GM18951 (cell line): ENCODE measurements around the gene PLCD4.
A peak's percentile ranks its signal among the peaks of the same experiment; 100 is the strongest.

Experiments
- POLR2A ChIP-seq: IDR thresholded peaks from 4 replicates; pipeline ENCODE4 v1.6.1; 2011; ENCODE audit warnings: mild to moderate bottlenecking; ENCODE audit not compliant: insufficient read length, insufficient read depth; ENCODE audit errors: extremely low read depth
- in situ Hi-C: fragments of 300-500 bp; cut with MboI; formaldehyde crosslinking; loops from one replicate; pipeline ENCODE4 v1.12.0; 2022; ENCODE audit warnings: low sequenced_read_pairs, mixed read lengths, inconsistent platforms; ENCODE audit not compliant: unreplicated experiment

PLCD4 gene

GRCh38 chr2:218607436-218608115, at the start of gene PLCD4:
Gene PLCD4, plus strand, starts transcription at chr2:218607899. Its CDS starts 7,841 bp downstream, at chr2:218615740.
- in situ Hi-C loops = no loop called here
- no peak for TF ChIP-seq POLR2A

GRCh38 chr2:218557941-218558340, 49.8 kb upstream of the PLCD4 start:
- in situ Hi-C loops = no loop called here
- TF ChIP-seq POLR2A = no peak

GRCh38 chr2:218558986-218559385, 48.7 kb upstream of the PLCD4 start:
- TF ChIP-seq POLR2A = no peak
- in situ Hi-C loops = no loop called here

GRCh38 chr2:218564056-218564455, 43.6 kb upstream of the PLCD4 start:
- in situ Hi-C loops = no loop called here

GRCh38 chr2:218566296-218566695, 41.4 kb upstream of the PLCD4 start:
- in situ Hi-C loops = no loop called here
- TF ChIP-seq POLR2A = no peak

More at GRCh38 chr2:218564056-218564455, 43.6 kb upstream of the PLCD4 start:
- no peak for TF ChIP-seq POLR2A

GRCh38 chr2:218567797-218568189, 39.9 kb upstream of the PLCD4 start:
- no peak for TF ChIP-seq POLR2A
- in situ Hi-C loops = no loop called here

- in situ Hi-C loops = no loop called here
- peak; percentile 75 for TF ChIP-seq POLR2A
Observed at GRCh38 chr2:218568190-218569037, 39.3 kb upstream of the PLCD4 start, which contains the start of the genes CNOT9 and USP37. Gene CNOT9, plus strand, starts transcription at chr2:218568839. Its CDS starts 116 bp downstream, at chr2:218568955. Gene USP37, minus strand, starts transcription at chr2:218568351. Its CDS starts 9,698 bp downstream, at chr2:218558653.

- in situ Hi-C loops = no loop called here
- TF ChIP-seq POLR2A = no peak
Observed at GRCh38 chr2:218569038-218569431, 38.7 kb upstream of the PLCD4 start.

GRCh38 chr2:218569661-218570500, 37.8 kb upstream of the PLCD4 start:
- in situ Hi-C loops = no loop called here
- no peak for TF ChIP-seq POLR2A

GRCh38 chr2:218570850-218571249, 36.8 kb upstream of the PLCD4 start:
- no peak for TF ChIP-seq POLR2A
- in situ Hi-C loops = no loop called here

GRCh38 chr2:218576854-218577253, 30.8 kb upstream of the PLCD4 start:
- in situ Hi-C loops = no loop called here
- TF ChIP-seq POLR2A = no peak

GRCh38 chr2:218577482-218578220, 30.0 kb upstream of the PLCD4 start:
- in situ Hi-C loops = no loop called here

More at GRCh38 chr2:218577482-218578220, 30.0 kb upstream of the PLCD4 start:
- no peak for TF ChIP-seq POLR2A
